Fibroblast of peridontal ligament (primary cell): ENCODE data around the gene IL31RA.

Source experiments
- DNase-seq: peaks from one replicate; pipeline ENCODE4 v3.0.0-alpha.2; 2010; ENCODE audit errors: extremely low read depth

IL31RA gene

DNA sequence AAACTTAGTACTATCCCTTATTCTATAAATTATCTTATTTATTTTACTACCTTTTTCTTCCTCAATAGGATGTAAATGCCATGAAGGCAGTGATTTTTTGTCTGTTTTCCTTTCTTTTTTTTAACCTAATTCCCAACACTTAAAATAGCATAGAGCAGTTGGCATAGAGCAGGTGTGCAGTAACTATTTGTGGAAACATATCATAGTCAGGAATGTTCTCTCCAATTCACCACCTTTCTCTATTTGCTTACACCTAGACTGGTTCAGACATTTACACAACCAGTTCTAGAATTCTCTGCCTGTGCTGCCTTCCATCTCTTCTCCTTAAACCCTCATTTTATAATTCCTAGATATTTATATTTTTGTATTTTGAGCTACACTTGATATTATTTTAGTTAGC, 49.6 kb downstream of the IL31RA start:
- DNase-seq = no peak

DNA sequence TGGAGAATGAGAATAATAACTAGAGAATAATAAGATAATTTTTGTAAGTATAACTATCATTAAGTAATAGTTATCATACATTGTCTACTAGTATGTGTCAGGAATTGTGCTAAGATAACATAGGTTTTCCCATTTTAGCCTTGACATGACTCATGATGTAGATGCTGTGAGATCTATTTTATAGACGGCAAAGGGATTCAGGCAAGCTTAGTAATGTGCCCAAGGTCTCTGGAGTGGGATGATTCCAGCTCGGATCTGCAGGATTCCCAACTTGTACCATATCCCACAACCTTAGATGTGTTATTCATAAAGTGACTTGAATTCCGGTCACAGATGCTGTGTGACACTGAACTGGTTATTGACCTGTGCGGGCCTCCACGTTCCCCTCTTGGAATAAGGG, 51.5 kb downstream of the IL31RA start:
- no peak for DNase-seq

DNA sequence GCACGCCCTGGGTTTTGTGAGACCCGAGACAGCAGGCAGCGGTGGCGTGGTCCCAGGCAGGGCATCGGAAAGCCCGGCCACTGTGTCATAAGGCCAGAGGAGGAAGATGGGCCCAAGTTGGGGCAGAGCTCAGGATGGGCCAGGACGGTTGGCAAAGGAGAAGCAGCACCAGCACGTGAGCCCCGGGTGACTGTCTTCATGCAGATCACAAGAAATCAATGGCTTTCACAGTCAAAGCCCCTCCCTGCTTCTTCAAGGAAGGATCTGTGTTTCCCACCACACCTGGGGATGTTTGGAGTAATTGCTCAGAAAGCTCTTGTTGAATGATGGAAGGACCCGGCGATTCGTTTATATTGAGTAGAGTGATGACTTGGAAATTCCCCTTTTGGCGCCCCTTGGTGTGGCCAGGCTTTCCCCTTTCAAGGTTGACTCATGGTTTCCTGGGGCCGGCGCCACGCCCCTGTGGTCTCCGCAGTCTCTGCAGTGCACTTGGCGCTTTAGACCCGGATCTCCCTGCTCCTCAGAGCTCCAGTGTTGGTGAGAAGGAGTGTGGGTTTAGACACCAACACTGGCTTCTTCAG, 52.1 kb downstream of the IL31RA start:
- DNase-seq = no peak

DNA sequence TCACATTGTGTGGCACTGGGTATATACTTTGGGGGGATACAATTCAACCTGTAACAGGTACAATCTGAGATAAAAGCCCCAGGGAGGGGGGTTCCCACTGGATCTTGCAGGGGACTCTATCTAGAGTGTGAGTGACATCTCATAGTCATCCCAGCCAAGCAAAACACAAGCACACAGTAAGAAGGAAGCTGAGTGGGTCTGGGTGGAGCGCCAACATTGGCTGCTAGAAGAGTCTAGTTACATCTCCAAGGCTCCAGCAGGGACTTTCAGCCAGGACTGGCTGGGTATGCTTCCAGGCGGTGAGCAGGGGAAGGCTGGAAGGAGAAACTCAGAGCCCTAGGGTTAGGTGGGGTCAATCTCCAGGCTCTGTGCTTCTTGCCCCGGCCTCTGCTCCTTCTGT, 53.0 kb downstream of the IL31RA start:
- DNase-seq = peak; percentile 69

DNA sequence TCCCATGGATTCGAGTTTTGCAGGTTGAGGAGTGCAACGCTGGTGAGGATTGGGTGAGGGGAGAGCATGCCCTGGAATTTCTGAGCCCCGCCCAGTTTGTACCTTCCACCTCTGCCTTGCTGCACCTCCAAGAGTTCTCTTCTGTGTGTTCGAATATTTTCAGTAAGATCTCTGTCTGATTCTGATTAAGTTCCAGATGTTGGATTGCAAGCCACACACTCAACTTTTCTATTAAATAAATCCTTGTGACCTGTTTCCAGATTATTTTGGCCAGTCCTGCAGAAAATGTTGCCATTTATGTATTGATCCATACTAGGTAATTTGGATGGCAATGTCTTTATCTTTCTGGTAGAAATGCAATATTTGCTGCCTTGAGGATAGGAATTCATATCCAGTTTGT, 54.1 kb downstream of the IL31RA start:
- DNase-seq = peak; percentile 28

DNA sequence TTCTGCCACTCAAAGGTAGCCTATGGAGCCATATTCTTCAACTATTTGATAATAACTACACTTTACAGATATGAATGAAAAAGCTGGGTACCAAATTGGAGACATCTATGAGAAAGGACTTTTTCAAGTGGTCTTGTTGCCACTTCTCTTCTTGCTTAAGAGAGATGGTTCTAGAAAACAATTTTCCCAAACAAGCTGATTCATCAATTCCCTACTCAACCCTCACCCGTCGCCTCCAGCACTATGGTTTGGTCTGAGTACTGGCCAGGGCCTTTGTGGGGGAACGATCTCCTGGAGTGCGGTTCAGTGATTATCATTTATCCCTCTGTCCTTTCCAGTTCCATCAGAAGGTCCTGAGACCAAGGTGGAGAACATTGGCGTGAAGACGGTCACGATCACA, 56.8 kb downstream of the IL31RA start:
- DNase-seq = no peak

DNA sequence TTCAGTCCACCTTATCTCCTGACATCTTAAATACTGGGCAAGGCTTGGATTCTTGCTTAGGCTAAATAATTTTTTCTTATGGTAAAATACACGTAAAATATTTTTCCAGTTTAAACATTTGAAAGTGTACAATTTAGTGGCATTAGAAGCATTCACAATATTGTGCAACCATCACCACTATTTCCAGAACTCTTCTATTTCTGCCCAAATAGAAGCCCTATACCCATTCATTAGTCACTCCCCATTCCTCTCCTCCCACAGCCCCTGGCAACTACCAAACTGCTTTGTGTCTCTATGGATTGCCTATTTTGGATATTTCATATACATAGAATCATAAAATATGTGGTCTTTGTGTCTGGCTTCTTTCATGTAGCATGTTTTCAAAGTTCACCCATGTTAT, 57.6 kb downstream of the IL31RA start:
- no peak for DNase-seq

DNA sequence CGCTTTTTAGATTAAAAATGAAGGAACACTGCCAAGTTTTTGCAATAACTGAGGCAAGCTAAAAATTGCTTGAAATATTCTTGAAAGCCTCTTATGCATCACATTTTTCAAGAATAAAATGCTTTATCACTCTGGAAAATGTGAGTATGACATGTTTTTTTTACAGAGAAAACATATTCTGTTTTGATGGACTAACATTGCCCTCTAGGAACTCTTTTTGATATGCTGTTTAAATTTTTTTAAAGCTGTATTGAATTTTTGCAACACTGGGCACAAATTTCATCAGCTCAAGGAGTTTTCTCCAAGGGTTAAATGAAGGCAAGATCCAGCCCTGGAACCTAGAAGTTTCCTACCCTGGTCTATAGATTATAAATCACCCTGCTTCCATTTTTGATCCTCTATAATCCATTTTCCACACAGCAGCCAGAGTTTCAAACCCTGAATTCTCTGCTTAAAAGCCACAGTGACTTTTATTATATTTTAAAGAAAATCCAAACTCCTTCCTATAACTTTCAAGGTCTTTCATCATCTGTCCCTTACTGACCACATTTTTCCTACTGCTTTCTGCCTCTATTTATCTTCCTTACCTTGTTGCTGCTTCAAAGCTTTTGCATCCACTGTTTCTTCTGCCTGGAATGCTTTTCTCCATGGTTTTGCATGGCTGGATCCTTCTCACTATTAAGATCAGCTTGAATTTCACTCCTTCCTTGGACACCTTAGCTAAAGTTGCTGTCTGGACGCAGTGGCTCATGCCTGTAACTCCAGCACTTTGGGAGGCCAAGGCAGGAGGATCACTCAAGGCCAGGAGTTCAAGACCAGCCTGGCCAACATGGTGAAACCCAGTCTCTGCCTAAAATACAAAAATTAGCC, 60.9 kb downstream of the IL31RA start:
- peak; percentile 82 for DNase-seq

DNA sequence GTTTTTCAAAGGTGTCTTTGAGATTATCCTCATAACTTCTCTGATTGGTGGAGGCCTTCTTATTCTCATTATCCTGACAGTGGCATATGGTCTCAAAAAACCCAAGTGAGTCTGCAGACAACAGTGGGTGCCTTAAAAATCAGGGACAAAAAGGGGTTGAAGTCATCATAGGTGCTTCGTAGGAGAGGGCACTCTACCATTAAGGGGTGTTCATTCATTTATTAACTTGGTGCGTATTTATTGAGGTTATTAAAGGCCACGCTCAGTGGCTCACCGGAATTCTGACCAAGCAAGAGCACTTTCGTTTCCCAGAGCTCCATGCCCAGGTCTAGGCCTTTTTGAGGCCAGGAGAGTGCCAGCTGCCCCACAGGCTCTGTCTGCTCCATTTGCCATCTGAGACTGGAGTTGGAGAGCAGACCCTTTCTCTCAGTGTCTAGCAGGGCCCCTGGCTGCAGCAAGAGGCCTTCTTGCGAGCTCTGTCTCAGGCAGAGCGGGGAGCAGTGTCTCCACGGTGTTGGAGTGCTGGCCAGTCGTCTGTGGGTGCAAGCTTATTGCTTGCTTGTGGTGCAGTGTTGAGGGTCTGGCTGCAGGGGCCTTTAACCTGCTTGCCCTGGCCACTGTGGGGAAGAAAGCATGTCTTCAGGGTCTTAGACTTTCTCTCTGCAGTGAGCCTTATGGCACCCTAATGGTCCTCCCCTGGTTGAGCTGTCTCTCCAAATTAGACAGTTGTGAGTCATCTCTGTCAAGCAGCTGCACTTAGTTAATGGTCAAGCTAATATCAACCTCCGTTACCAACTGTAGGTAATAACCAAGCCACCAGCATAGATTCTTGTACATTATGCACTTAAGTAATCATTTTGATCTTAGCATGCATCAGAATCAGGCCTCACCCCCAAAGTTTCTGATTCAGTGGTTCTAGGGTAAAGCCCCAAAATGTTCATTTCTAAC, 62.6 kb downstream of the IL31RA start:
- no peak for DNase-seq

DNA sequence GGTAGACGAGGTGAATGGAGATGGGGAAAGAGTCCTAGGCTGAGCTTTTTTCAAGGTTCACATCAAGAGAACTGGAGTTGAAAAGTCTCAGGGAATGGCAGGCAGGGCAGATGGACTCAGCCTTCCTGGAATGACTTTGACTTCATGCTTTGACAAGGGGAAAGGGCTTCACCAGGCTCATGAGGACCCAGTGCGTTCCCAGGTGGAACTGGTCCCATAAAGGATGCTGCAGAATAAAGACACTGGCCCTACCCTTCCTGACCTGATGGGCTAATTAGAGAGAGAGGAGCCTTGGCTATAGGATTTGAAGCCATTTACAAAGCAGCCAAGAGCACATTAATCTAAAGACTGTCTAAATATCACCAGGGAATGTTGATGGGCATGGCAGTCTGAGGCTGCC, 63.8 kb downstream of the IL31RA start:
- no peak for DNase-seq

DNA sequence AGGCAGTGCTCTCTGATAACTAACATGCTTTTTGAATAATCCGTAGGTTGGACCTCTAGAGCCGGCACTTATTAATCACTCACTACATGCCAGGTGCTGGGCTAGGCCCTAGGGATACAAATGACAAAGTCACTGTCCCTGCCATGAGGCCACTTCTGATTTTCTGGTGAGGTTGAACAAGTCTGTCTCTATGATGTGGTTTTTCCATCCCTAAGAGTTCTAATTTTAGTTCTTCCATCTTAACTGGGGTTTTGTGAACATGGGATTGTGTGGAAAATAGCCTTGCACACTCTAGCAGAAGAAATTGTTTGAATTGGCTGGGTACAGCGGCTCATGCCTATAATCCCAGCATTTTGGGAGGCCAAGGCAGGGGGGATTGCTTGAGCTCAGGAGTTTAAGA, 64.6 kb downstream of the IL31RA start:
- no peak for DNase-seq

DNA sequence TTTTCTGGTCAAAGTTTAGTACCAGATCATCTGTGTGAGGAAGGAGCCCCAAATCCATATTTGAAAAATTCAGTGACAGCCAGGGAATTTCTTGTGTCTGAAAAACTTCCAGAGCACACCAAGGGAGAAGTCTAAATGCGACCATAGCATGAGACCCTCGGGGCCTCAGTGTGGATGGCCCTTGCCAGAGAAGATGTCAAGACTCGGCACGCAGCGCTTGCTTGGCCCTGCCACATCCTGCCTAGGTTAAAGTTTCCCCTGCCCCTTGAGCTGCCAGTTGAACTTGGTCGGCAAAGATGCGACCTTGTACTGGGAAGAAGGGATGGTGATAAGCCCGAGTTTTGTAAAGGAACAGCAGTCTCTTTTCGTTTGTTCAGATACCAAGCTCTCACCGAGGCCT, 65.8 kb downstream of the IL31RA start:
- DNase-seq = no peak

DNA sequence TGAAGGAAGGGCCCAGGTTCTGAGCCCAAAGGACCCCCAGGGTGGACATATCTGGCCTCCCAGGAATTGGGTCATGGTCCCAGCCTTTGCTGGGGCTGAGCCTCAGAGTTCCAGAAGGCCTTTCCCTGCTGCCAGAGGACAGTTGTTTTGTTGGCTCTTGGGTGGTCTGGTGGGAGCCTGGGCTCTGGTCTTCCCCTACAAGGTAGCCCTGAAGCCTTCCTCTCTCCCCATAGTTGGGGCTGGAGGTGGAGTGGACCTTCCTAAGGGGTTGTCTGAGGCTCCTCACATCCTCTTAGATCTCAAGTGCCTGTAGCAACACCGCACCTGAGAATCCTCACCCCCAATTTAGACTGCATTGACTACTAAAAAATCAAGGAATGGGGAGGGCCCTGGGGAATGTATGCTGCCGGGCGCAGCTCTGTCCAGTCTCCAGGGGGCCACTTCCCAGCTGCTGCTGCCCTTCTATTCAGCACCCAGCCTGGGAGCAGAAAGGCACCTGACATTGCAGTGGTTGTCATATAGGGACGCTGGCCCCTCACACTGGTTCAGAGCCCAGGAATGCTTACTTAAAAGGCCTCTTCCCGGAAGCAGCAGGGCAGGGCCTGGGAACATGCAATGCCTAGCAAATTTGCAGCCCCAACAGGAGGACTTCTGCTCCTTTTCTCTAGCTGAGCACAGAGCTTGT, 66.4 kb downstream of the IL31RA start:
- no peak for DNase-seq

DNA sequence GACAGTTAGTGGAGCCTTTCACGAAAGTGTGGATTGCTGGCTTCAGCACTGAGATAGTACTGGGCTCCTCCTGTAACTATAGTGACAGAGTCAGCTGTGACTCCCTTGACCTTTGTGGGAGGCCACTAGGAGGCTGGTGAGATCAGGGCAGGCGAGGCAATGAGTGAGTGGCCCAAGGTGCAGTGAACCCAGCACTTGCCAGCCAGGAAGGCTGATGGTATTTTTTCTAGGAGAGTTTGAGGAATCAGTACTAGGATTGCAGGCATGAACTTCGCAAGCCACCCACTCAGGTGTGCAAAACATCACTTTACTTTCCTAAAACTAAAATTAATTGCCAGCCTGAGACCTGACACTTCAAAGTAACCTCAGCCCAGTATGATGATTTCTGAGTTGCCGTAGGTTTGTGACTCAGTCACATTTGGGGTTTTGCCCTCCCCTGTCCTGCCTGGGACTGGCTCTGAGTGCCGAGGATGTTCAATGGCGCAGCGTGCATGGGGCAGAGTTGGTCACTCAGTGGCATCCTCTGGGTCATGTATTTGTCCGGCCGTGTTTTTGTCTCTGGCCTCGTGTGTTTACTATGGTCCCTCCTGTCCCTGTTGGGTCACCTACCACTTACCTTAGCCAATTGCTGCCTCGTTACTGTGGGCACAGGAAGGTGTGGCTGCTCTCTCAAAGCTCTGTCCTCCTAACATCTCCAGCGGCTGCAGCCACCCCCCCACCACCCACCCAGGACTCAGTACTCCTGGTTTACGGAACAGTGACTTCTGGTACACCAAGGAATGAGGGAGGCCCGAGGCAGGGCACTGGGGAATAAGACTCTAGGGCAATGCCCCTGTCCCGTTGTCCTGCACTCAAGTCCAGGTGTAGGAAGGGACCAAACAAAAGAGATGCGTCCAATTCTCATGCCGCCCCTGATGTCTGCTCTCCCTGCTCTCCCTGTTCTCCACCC, 67.2 kb downstream of the IL31RA start:
- DNase-seq = no peak

DNA sequence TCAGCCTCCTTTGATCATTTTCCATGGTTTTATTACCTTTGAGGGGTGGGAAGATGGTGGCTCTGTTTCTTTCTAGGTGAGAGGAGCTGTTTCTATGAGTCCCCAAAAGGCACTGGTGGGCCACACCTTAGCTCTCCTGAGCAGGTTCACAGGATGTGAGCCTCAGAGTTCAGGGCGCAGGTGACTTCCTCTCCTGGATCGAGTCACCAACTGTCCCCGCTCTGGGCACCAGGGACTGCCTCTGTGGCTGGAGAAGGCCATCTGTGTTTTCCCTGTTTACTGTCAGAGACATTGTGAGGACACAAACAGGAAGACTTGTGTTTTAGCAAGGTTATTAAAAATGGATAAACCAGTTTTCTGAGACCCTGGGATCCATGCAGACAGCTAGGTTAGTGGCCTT, 68.5 kb downstream of the IL31RA start:
- DNase-seq = no peak

DNA sequence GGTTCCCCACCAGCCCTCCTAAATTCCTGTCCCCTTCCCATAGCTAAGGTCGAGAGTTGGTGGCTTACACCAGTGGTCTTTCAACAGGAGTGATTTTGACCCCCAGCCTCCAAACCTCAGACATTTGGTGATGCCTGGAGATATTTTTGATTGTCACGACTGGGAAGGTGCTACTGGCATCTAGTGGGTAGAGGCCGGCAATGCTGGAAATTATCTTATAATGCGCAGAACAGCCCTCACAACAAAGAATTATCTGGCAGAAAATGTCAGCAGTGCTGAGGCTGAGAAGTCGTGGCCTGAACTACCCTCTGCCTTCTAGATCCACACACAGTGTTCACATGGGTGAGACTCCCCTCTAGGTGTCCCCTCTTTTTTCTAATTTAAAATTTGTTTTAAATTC, 69.6 kb downstream of the IL31RA start:
- DNase-seq = peak; percentile 44

DNA sequence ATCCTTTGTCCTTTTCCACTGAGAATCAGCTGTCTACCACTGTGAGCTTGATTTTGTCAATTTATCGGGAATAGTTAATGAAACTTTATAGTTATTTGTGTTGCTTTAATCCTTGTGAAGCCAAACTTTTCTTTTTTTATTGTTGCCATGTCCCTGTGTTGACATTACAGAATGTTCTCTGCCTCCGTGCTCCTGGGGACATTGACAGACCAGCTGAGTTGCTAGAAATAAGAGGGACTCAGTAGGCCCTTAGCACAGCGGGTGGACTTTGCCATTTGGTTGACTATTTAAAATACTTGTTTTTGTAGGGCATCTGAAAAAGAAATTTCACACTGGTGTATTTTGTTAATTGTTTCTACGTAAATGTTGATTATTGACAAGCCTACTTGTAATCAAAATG, 70.5 kb downstream of the IL31RA start:
- no peak for DNase-seq

DNA sequence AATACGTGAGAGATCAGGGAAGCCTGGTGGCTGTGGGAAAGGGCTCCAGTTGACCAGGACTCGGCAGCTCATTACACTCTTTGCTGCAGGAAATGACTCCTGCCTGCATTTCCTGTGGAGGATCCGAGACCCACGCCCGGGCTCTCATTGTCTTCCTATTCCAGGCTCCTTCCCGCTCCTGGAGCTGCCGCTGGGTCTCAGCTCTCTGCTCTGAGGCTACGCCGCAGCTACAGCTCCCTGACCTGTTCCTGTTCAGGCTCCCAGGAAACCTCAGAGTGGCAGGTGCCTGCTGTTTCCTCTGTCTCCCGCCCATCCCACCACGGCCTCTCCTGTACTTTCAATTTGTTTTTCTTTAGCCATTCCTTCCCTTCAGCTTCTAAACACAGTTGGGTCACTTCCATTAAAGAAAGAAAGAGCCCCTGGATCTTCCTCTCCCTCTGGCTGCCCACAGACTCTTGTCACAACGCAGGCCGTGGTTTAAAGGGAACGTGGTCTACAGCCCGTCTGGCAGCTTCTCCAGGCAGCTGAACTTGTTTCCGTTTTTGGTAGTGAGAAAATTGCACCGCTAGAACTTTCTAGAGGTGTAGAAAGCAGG, 72.1 kb downstream of the IL31RA start:
- DNase-seq = no peak

DNA sequence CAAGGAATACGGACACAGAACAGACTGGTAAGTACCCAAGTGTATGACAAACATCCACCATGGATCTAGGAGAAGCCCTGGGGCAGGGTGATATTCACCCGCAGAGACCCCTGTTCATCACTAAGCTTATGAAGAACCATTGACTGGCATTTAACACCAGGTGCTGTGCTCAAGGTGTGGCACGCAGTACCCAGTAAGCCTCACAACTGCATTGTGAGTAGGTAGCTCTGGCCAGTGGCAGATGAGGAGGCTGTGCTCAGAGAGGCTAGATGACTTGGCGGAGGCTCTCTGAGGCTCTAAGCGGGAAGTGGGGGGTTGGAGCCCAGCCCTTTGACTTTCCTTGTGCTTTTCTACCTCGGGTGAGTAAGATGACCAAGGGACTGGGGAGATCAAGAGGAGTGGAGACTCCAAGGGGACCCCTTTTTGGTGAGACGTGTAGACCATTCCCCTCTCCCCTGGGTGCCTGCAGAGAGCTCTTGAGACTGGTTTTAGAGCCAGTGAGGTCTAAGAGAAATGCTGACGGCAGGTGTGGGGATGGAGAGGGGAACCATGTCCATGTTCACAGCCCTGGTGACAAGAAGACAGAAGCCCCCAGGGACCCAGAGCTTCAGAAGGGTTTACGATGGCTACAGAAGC, 72.8 kb downstream of the IL31RA start:
- DNase-seq = no peak

DNA sequence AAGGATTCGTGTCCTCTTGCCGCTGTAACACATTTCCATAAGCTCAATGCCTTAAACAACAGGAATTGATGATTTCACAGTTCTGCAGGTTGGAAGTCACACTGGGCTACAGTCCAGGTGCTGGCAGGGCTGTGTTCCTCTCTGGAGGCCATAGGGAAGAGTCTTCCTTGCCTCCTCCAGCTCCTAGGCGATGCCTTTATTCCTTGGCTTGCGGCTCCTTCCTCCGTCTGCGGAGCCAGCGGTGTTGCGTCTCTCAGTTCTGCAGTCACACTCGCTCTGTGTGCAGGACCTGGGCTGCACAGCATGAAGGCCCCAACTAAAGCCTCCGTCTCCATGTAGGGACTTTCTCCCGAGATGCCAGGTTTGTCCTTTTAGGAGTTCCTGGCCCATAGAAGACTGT, 73.6 kb downstream of the IL31RA start:
- DNase-seq = no peak
